CD4-positive, CD25-positive, alpha-beta regulatory T cell (primary cell): ENCODE data around the gene CD84. TPM values are rescaled to one million over a fixed set of nuclear protein-coding genes. Genes with fewer than 3 reads are reported as not detected.

ENCODE experiments used
- ATAC-seq, 2 donors: fragments of 150-1000 bp; cut with Tn5 transposase; one replicate each; pipeline ENCODE4 v1.10.0; 2021; ENCODE audit warnings: low read depth in 2 of 2, moderate number of reproducible peaks in 2 of 2, moderate library complexity in 1 of 2
- DNase-seq, 3 donors: peaks; one replicate each; pipeline versions ENCODE4 v3.0.0 to v3.0.0-alpha.2; 2012 to 2022; ENCODE audit warnings: mixed read lengths in 1 of 3
- H3K27ac ChIP-seq: one replicate; pipeline ENCODE4 v1.7.0; 2013; ENCODE audit warnings: mild to moderate bottlenecking, low read length; ENCODE audit not compliant: insufficient read depth, poor library complexity, severe bottlenecking
- H3K27me3 ChIP-seq: one replicate; pipeline ENCODE4 v1.7.0; 2013; ENCODE audit warnings: low read length; ENCODE audit not compliant: control insufficient read depth, insufficient read depth
- H3K36me3 ChIP-seq: one replicate; pipeline ENCODE4 v1.7.0; 2013; ENCODE audit warnings: mild to moderate bottlenecking, low read length, moderate library complexity; ENCODE audit not compliant: control insufficient read depth, insufficient read depth
- H3K4me1 ChIP-seq: 2 replicates; pipeline ENCODE4 v1.7.0; 2013; ENCODE audit warnings: mild to moderate bottlenecking, low read length; ENCODE audit not compliant: insufficient read depth, control insufficient read depth, poor library complexity, severe bottlenecking
- H3K4me3 ChIP-seq: one replicate; pipeline ENCODE4 v1.7.0; 2013; ENCODE audit warnings: low read depth, mild to moderate bottlenecking, low read length, moderate library complexity
- H3K9me3 ChIP-seq, 2 experiments: 1 replicate in 1 of 2; 2 replicates in 1 of 2; pipeline ENCODE4 v1.7.0; 2013; ENCODE audit warnings: low read length in 2 of 2, mild to moderate bottlenecking in 1 of 2, moderate library complexity in 1 of 2; ENCODE audit not compliant: control insufficient read depth in 2 of 2
- H3K27ac Mint-ChIP-seq, 3 donors: one replicate each; pipeline ENCODE4 v1.8.0; 2020 to 2022; ENCODE audit warnings: mild to moderate bottlenecking in 3 of 3, mixed read lengths in 3 of 3, moderate library complexity in 2 of 3
- H3K27me3 Mint-ChIP-seq: one replicate; pipeline ENCODE4 v1.8.0; 2022; ENCODE audit warnings: mild to moderate bottlenecking, mixed read lengths
- H3K36me3 Mint-ChIP-seq: one replicate; pipeline ENCODE4 v1.8.0; 2020; ENCODE audit warnings: mixed read lengths
- H3K4me1 Mint-ChIP-seq, 4 donors: one replicate each; pipeline ENCODE4 v1.8.0; 2020 to 2022; ENCODE audit warnings: mixed read lengths in 4 of 4, mild to moderate bottlenecking in 1 of 4
- H3K4me3 Mint-ChIP-seq, 4 donors: one replicate each; pipeline ENCODE4 v1.8.0; 2020 to 2022; ENCODE audit warnings: mild to moderate bottlenecking in 4 of 4, mixed read lengths in 4 of 4, moderate library complexity in 3 of 4
- H3K9me3 Mint-ChIP-seq, 7 donors: one replicate each; pipeline ENCODE4 v1.8.0; 2020 to 2022; ENCODE audit warnings: mixed read lengths in 7 of 7, mild to moderate bottlenecking in 3 of 7, moderate library complexity in 2 of 7
- polyA plus RNA-seq, 4 donors: library from polyadenylated mRNA; unstranded; fragments of 300-500 nt; fragmentation: Illumina TruSeq; gene quantifications; one replicate each; pipeline ENCODE4 v1.2.3, GENCODE V29; 2021
- total RNA-seq: library from RNA; stranded (reverse); gene quantifications from one replicate; pipeline ENCODE4 v1.2.3, GENCODE V29; 2022

Gene CD84
- total and polyA plus RNA-seq, 5 donors from 2014 or later = 20.7 to 135 (median 32.8) TPM

DNA sequence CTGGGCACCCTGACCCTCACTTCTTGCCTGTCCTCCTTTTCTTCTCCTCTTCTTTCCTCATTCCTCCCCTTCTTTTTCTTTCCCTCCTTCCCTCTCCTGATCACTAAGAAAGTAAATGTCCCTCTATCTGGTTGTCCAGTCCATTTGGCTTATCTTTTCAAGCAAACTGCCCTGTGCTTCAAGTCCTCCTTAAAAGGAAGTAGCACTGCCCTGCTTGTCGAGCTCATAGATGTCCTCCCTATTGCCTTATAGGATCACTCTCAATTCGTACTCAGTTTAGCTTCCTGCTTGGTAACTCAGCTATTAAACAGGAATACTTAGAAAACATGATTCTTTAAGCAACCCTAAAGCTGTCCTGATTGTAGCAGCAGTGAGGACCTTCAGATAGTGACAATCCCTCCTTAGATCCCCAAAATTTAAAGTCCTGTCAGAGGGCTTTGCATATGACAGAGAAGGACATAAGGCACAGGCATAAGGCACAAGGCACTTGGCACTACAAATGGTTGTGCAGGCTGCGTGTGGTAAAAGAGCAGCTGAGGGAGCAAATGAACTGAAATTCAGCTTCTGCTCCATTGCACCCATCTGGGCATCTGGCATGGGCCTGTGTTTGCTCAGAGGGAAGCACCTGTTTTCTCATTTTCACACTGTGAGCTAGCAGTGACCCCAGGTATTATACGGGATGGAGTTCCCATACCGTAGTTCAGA lies 30.2 kb downstream of the CD84 start:
- peaks cover 44% of the 10 kb centered on the region for H3K36me3 Mint-ChIP-seq
- H3K27ac Mint-ChIP-seq = peak overlapping the region; percentile 13 to 72 (median 27)
- DNase-seq = no peak
- ATAC-seq = peak in 1 of 2 donors; percentile 33
- H3K27ac ChIP-seq = no peak overlapping the region
- no peak overlapping the region for H3K4me3 ChIP-seq
- H3K27me3 Mint-ChIP-seq = no peaks in the 10 kb centered on the region
- no peaks in the 10 kb centered on the region for H3K9me3 Mint-ChIP-seq
- peaks cover 80% of the 10 kb centered on the region for H3K36me3 ChIP-seq
- no peaks in the 10 kb centered on the region for H3K4me1 ChIP-seq
- H3K27me3 ChIP-seq = no peaks in the 10 kb centered on the region
- H3K4me1 Mint-ChIP-seq = peaks cover 9 to 17% (median 11%) of the 10 kb centered on the region in 4 donors
- H3K4me3 Mint-ChIP-seq = no peak overlapping the region
- H3K9me3 ChIP-seq = no peaks in the 10 kb centered on the region

DNA sequence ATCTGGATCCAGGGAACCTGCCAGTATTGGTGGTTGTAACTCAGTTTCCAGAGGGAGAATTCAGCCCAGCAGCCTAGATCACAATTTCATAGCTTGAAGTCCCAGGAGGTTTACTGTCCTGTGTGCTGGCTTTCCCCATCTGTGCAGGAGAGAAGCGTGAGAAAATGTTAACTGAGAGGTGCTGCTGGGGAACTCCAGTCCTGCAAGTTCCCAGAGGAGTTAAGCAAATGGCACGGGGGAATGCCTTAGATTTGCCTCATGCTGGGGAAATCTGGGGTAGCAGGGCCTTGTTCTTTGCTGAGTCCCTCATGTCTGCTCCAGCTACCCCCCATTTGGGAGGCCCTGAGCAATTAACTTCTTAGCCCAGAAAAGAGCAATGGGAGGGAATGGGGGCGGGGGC lies 31.1 kb downstream of the CD84 start:
- H3K27me3 Mint-ChIP-seq = no peaks in the 10 kb centered on the region
- no peaks in the 10 kb centered on the region for H3K9me3 ChIP-seq
- H3K27ac Mint-ChIP-seq = peak overlapping the region in 1 of 3 donors; percentile 73
- H3K27me3 ChIP-seq = no peaks in the 10 kb centered on the region
- H3K27ac ChIP-seq = no peak overlapping the region
- peaks cover 71% of the 10 kb centered on the region for H3K36me3 ChIP-seq
- peaks cover 9 to 17% (median 12%) of the 10 kb centered on the region in 4 donors for H3K4me1 Mint-ChIP-seq
- no peak overlapping the region for H3K4me3 Mint-ChIP-seq
- no peak for ATAC-seq
- H3K4me3 ChIP-seq = no peak overlapping the region
- no peaks in the 10 kb centered on the region for H3K9me3 Mint-ChIP-seq
- H3K36me3 Mint-ChIP-seq = peaks cover 37% of the 10 kb centered on the region
- DNase-seq = no peak
- no peaks in the 10 kb centered on the region for H3K4me1 ChIP-seq

DNA sequence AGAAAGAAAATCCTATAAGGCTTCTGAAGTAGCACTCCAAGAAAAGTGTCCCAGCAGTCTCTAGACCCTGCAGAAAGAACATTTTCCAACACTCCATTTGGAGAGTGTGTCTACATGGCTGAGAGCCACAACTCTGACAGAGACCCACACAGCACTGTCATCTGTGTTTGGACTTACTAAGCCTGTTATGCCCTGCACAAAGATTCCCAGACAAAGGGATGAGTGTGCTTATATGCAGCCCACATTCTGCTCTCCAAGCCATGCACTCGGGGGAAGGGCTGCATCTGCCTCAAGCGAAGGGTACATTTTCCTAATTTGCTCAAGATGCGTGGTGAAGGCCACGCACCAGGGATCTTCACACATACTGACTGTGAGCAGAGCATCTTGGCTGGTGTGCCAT lies 31.9 kb downstream of the CD84 start:
- Mint-ChIP-seq H3K27me3 (no peaks in the 10 kb centered on the region), H3K4me1 (peaks cover 9 to 17% (median 13%) of the 10 kb centered on the region in 4 donors), H3K36me3 (peaks cover 29% of the 10 kb centered on the region), H3K27ac (peak overlapping the region in 2 of 3 donors; percentile 11 to 82), H3K9me3 (no peaks in the 10 kb centered on the region), H3K4me3 (peak overlapping the region in 1 of 4 donors; percentile 29)
- Histone ChIP-seq H3K4me1 (no peaks in the 10 kb centered on the region), H3K27ac (no peak overlapping the region), H3K9me3 (no peaks in the 10 kb centered on the region), H3K4me3 (no peak overlapping the region), H3K27me3 (no peaks in the 10 kb centered on the region), H3K36me3 (peaks cover 64% of the 10 kb centered on the region)
- ATAC-seq (no peak), DNase-seq (no peak)

DNA sequence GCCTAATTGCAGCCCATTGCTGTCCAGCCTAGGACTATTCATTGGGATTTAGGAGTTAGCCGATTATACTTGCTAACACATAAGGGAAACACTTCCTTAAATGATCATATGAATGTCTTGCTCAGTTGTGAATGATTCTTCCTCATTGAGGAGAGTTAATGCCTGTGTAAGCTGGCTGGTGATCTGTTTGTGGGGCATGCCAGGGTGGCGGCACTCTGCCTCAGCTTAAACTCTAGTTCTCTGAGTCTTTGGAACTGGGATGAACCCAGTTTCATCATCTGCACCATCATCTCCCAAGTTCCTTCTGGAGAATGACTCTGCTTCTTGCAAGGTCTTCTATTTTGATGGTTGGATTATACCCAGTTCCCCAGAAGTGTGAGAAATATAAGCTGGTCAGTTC lies 32.4 kb downstream of the CD84 start:
- peaks cover 13 to 22% (median 15%) of the 10 kb centered on the region in 4 donors for H3K4me1 Mint-ChIP-seq
- peak overlapping the region in 1 of 4 donors; percentile 29 for H3K4me3 Mint-ChIP-seq
- H3K27me3 Mint-ChIP-seq = no peaks in the 10 kb centered on the region
- H3K4me3 ChIP-seq = no peak overlapping the region
- ATAC-seq (no peak), DNase-seq (no peak)
- H3K4me1 ChIP-seq = peaks cover 1% of the 10 kb centered on the region
- H3K27ac Mint-ChIP-seq = peak overlapping the region in 2 of 3 donors; percentile 11 to 82
- no peaks in the 10 kb centered on the region for H3K9me3 ChIP-seq
- H3K9me3 Mint-ChIP-seq = no peaks in the 10 kb centered on the region
- H3K27ac ChIP-seq = no peak overlapping the region
- H3K36me3 ChIP-seq = peaks cover 59% of the 10 kb centered on the region
- no peaks in the 10 kb centered on the region for H3K27me3 ChIP-seq
- peaks cover 25% of the 10 kb centered on the region for H3K36me3 Mint-ChIP-seq

DNA sequence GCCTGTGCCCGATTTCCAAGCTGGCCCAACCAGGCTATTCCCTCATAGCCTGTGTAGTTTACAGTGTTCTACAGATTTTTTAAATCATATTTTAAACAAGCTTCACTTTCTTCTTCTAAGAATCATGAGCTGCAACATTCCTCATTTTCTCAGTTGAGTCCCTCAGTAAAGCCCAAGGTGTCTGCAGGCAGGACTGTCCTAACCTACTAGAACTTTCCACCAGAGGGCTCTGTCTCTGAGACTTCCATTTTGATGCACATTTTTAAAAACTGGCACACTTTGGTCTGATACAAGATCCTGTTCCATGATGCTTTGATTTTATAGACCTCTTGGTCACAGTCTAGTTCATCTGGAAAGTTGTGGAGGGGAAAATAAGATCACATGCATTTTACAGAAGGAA lies 34.6 kb downstream of the CD84 start:
- Mint-ChIP-seq H3K4me1 (peaks cover 32 to 37% (median 34%) of the 10 kb centered on the region in 4 donors), H3K27me3 (no peaks in the 10 kb centered on the region), H3K36me3 (peaks cover 12% of the 10 kb centered on the region), H3K4me3 (peak overlapping the region in 1 of 4 donors; percentile 17), H3K27ac (peak overlapping the region in 2 of 3 donors; percentile 70 to 80), H3K9me3 (no peaks in the 10 kb centered on the region)
- peak; percentile 35 to 43 for ATAC-seq
- H3K4me3 ChIP-seq = no peak overlapping the region
- no peak overlapping the region for H3K27ac ChIP-seq
- peak in 2 of 3 donors; percentile 52 to 63 for DNase-seq
- H3K4me1 ChIP-seq = peaks cover 24% of the 10 kb centered on the region
- H3K9me3 ChIP-seq = no peaks in the 10 kb centered on the region
- H3K27me3 ChIP-seq = no peaks in the 10 kb centered on the region
- peaks cover 36% of the 10 kb centered on the region for H3K36me3 ChIP-seq

DNA sequence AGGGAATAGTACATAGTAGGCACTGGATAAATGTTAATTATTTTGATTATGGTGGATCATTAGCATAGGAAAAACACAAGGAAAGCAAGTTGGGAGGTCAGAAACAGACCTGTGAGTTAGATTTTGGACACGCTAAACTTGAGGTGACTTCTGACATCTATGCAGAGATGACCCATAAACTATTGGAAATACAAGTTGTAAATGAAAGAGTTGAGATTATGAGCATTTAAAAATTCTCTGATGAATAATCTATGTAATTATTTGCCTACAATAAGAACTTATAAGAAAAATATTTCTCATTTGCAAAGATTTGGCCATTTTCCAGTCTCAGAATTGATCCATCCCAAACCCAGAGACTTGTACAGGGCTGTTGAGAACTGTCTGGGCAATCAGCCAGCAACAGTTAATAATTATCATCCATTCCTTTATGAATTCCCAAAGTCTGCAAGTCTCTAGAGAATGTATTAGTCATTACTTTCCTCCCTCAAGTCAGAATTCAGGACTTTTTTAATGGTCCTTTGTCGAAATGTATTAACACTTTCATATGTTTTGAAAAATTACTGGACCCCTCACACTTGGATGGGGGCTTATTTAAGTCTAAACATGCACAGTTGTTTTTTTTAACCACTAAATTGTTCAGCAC lies 36.9 kb downstream of the CD84 start:
- H3K4me1 ChIP-seq = peaks cover 33% of the 10 kb centered on the region
- H3K36me3 Mint-ChIP-seq = peaks cover 8% of the 10 kb centered on the region
- H3K27ac ChIP-seq = no peak overlapping the region

DNA sequence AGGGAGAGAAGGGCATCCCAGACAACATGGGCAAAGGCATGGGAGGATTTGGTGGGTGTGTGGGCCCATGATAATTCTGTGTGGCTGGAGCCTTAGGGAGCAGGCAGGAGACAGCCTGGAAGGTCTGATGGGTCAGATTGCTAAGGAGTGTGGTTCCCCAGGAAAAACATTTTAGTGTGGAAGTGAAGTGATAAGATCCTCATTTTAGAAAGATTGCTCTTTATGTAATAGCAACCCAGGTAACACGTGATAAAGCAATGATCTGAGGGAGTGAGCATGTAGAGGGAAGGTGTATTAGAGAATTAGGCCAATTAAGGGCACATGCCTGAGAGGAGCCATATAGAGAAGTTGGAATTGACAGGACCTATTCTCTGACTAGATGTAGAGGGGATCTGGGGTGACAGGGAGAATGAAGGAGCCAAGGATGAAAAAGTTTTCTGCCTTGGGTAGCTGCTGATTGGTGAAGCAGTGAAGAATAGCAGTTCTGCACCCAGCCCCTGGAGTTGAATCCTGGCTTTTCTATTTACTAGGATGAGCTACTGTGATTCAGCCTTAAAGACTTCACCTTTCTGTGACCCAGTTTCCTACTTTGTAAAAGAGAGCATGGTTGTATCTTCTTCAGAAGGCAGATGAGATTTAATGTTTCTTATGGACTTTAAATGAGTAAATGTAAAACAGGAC lies 37.5 kb downstream of the CD84 start:
- Mint-ChIP-seq H3K9me3 (peaks cover 0 to 5% (median 0%) of the 10 kb centered on the region in 7 donors), H3K4me1 (peaks cover 34 to 48% (median 44%) of the 10 kb centered on the region in 4 donors), H3K27ac (peak overlapping the region; percentile 74 to 92 (median 78)), H3K4me3 (peak overlapping the region in 1 of 4 donors; percentile 14), H3K27me3 (no peaks in the 10 kb centered on the region), H3K36me3 (peaks cover 8% of the 10 kb centered on the region)
- Histone ChIP-seq H3K4me1 (peaks cover 33% of the 10 kb centered on the region), H3K27ac (peak overlapping the region; percentile 69), H3K9me3 (no peaks in the 10 kb centered on the region), H3K27me3 (no peaks in the 10 kb centered on the region), H3K36me3 (peaks cover 8% of the 10 kb centered on the region), H3K4me3 (peak overlapping the region; percentile 13)
- ATAC-seq = no peak
- DNase-seq = no peak

More for the DNA sequence above, 36.9 kb downstream of the CD84 start:
- Mint-ChIP-seq H3K9me3 (no peaks in the 10 kb centered on the region), H3K4me3 (no peak overlapping the region), H3K27me3 (no peaks in the 10 kb centered on the region), H3K27ac (peak overlapping the region; percentile 74 to 78 (median 77)), H3K4me1 (peaks cover 35 to 48% (median 44%) of the 10 kb centered on the region in 4 donors)
- Histone ChIP-seq H3K27me3 (no peaks in the 10 kb centered on the region), H3K4me3 (no peak overlapping the region), H3K36me3 (peaks cover 14% of the 10 kb centered on the region), H3K9me3 (no peaks in the 10 kb centered on the region)
- DNase-seq (no peak), ATAC-seq (no peak)
